Neural progenitor cell (in vitro differentiated cells): ENCODE results near the gene SPSB1.
"Not testable (repeated sequence)": the region's sequence is repeated elsewhere in the genome, so short reads cannot be mapped to it uniquely, and the experiment has no call there.

Experiments
- EZH2 ChIP-seq: fragments of 200-600 bp; sonication (generic); IDR thresholded peaks from 2 replicates; pipeline ENCODE4 v1.6.1; 2017; ENCODE audit warnings: antibody characterized with exemption, mild to moderate bottlenecking, moderate library complexity
- TF ChIP-seq, protein P1 (sequence below): fragments of 200-600 bp; sonication (generic); IDR thresholded peaks from 2 replicates; pipeline ENCODE4 v1.5.1; 2017; ENCODE audit warnings: antibody characterized with exemption, mild to moderate bottlenecking

DNA sequence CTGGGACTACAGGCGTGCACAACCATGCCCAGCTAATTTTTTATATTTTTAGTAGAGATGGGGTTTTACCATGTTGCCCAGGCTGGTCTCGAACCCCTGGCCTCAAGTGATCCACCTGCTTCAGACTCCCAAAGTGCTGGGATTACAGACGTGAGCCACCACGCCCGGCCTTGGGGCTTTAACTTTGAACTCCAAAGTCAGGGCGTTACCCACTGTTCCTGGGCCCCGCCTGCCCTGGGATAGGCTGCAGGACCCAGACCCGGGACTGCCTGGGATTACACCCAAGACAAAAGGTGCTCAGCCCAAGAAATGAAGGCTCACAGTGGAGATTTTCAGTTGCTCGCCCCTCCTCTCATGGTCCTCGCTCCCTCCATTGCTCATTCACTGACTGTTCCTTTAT, 92.7 kb downstream of the SPSB1 start:
- TF ChIP-seq, protein P1, sequence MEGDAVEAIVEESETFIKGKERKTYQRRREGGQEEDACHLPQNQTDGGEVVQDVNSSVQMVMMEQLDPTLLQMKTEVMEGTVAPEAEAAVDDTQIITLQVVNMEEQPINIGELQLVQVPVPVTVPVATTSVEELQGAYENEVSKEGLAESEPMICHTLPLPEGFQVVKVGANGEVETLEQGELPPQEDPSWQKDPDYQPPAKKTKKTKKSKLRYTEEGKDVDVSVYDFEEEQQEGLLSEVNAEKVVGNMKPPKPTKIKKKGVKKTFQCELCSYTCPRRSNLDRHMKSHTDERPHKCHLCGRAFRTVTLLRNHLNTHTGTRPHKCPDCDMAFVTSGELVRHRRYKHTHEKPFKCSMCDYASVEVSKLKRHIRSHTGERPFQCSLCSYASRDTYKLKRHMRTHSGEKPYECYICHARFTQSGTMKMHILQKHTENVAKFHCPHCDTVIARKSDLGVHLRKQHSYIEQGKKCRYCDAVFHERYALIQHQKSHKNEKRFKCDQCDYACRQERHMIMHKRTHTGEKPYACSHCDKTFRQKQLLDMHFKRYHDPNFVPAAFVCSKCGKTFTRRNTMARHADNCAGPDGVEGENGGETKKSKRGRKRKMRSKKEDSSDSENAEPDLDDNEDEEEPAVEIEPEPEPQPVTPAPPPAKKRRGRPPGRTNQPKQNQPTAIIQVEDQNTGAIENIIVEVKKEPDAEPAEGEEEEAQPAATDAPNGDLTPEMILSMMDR, result not testable (repeated sequence)
- not testable (repeated sequence) for TF ChIP-seq EZH2
